AG09309 (cell line): ENCODE results near the gene CLEC7A.

Experiments used
- DNase-seq: peaks from one replicate; pipeline ENCODE4 v3.0.0-alpha.2; 2010; ENCODE audit warnings: low read depth
- H3K4me3 ChIP-seq: 2 replicates; pipeline ENCODE4 v1.5.1; 2011; ENCODE audit warnings: mild to moderate bottlenecking, low read depth, low read length, moderate library complexity; ENCODE audit not compliant: control insufficient read depth
- TF ChIP-seq, protein P1 (sequence below): IDR thresholded peaks from 2 replicates; pipeline ENCODE4 v1.5.1; 2011; ENCODE audit warnings: mild to moderate bottlenecking, low read depth, low read length, inconsistent platforms; ENCODE audit not compliant: insufficient read depth, control insufficient read depth; ENCODE audit errors: missing control alignments

The CLEC7A gene

DNA sequence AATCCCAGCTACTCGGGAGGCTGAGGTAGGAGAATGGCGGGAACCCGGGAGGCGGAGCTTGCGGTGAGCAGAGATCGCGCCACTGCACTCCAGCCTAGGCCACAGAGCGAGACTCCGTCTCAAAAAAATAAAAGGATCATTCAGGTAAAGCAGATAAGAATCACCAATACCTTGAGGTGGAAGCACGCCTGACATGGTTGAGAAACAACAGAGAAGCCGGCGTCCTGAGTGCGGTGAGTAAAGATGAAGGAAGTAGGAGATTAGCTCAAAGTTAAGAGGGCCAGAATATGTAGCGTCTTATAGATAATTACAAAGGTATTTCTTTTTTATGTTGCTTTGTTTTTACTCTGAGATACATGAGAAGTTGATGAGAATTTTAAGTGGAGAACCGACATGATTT is 14.7 kb downstream of the CLEC7A start:
- TF ChIP-seq, protein P1, sequence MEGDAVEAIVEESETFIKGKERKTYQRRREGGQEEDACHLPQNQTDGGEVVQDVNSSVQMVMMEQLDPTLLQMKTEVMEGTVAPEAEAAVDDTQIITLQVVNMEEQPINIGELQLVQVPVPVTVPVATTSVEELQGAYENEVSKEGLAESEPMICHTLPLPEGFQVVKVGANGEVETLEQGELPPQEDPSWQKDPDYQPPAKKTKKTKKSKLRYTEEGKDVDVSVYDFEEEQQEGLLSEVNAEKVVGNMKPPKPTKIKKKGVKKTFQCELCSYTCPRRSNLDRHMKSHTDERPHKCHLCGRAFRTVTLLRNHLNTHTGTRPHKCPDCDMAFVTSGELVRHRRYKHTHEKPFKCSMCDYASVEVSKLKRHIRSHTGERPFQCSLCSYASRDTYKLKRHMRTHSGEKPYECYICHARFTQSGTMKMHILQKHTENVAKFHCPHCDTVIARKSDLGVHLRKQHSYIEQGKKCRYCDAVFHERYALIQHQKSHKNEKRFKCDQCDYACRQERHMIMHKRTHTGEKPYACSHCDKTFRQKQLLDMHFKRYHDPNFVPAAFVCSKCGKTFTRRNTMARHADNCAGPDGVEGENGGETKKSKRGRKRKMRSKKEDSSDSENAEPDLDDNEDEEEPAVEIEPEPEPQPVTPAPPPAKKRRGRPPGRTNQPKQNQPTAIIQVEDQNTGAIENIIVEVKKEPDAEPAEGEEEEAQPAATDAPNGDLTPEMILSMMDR: no peak
- no peak for DNase-seq
- H3K4me3 ChIP-seq: no peak overlapping the region

DNA sequence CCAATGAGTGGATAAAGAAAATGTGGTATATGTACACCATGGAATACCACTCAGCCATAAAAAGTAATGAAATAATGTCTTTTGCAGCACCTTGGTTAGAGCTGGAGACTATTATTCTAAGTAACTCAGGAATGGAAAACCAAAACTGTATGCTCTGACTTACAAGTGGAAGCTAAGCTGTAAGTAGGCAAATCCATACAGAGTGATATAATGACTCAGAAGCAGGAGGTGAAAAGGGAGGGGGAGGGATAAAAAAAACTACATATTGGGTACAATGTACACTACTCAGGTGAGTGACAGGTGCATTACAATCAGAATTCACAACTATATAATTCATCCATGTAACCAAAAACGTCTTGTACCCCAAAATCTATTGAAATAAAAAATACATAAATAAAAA is 16.1 kb downstream of the CLEC7A start:
- TF ChIP-seq, protein P1: no peak
- no peak overlapping the region for H3K4me3 ChIP-seq
- no peak for DNase-seq

GRCh38 chr12:10113075-10113474 is 16.9 kb downstream of the CLEC7A start:
- TF ChIP-seq, protein P1: no peak
- no peak overlapping the region for H3K4me3 ChIP-seq
- DNase-seq: no peak

DNA sequence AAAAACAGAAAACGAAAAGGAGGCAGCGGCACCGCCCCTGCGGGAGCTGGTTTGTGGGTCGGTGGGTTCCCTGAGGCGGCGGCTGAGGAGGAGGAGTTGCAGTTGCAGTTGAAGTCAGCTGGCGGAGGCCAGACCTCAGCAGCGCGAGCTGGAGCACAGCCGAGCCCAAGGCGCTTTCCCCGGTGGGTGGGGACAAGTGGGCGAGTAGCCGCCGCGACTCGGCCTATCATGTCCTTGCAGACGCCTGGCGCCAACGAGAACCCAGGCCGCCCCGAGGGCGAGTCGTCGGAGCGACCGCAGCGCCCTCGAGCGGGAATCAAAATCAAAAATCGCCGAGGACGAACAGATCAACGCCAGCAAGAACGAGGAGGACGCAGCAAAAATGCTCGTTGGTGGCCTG is 18.5 kb downstream of the CLEC7A start:
- DNase-seq: no peak
- TF ChIP-seq, protein P1: no peak
- no peak overlapping the region for H3K4me3 ChIP-seq

GRCh38 chr12:10110256-10110844 is 19.6 kb downstream of the CLEC7A start:
- no peak overlapping the region for H3K4me3 ChIP-seq
- no peak for DNase-seq
- TF ChIP-seq, protein P1: no peak

DNA sequence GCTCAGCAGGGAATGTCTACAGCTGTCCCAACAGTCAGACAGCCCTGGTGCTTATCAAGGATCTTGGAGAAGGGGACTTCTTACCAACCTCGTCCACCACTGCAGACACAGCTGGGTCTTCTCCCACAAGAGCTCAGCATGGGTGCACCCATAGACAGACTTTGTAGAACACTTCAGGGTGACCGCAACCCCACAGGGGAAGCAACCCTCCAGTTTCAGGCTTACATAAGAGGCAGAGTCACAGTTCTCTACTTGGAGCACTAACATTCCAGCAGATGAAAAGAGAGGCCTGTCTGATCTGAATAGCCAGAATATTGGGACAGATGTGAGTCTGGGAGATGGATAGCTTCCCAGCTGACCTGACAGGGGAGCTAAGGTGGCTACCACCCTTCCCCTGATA is 27.7 kb downstream of the CLEC7A start:
- DNase-seq: no peak
- TF ChIP-seq, protein P1: no peak
- H3K4me3 ChIP-seq: no peak overlapping the region
